Endothelial cell of umbilical vein (primary cell): ENCODE results near the gene KLF17. TPM values are rescaled to one million over a fixed set of nuclear protein-coding genes. Genes with fewer than 3 reads are reported as not detected.

ENCODE experiments used
- BruUV-seq: library from RNA; stranded (reverse); fragments of 400-500 nt; replicated peaks from 2 replicates; lab custom pipeline; 2021; lab: Mats Ljungman, UMichigan
- CTCF ChIA-PET: fragments of 300-600, 350-600 bp; sonication (Branson Sonifier 250); formaldehyde crosslinking; loops from one replicate; lab custom pipeline; 2021; ENCODE audit warnings: antibody characterized with exemption, inconsistent platforms; lab: Charles Lee
- POLR2A ChIA-PET: fragments of 300-600, 350-600 bp; sonication (Branson Sonifier 250); formaldehyde crosslinking; loops from one replicate; lab custom pipeline; 2021; ENCODE audit warnings: antibody characterized with exemption, inconsistent platforms; lab: Charles Lee
- DNase-seq: peaks from one replicate; pipeline ENCODE4 v3.0.0-alpha.2; 2011; ENCODE audit warnings: low read depth, low spot score
- FAIRE-seq: peaks from 2 replicates; lab custom pipeline; 2011; peaks lifted over from hg19 to GRCh38; lab: Jason Lieb, UNC
- H2AFZ ChIP-seq: 2 replicates; pipeline ENCODE4 v1.6.0; 2012; ENCODE audit warnings: low read depth, low read length, control low read depth, inconsistent platforms
- H3K27ac ChIP-seq: 2 replicates; pipeline ENCODE4 v1.5.1; 2011; ENCODE audit warnings: low read depth, mild to moderate bottlenecking, control low read depth, low read length, moderate library complexity; ENCODE audit not compliant: insufficient read depth
- H3K27me3 ChIP-seq, 2 experiments: 2 replicates each; pipeline versions ENCODE4 v1.6.0 to v1.6.1; 2011; ENCODE audit warnings: low read length in 2 of 2, mixed read lengths in 1 of 2; ENCODE audit not compliant: control insufficient read depth in 2 of 2, insufficient read depth in 2 of 2
- H3K36me3 ChIP-seq, 2 experiments: 2 replicates in 1 of 2; 3 replicates in 1 of 2; pipeline ENCODE4 v1.5.1; 2011; ENCODE audit warnings: low read length in 2 of 2, mild to moderate bottlenecking in 1 of 2, moderate library complexity in 1 of 2; ENCODE audit not compliant: control insufficient read depth in 2 of 2, insufficient read depth in 2 of 2; ENCODE audit errors: extremely low read depth in 1 of 2
- H3K4me1 ChIP-seq: 3 replicates; pipeline ENCODE4 v1.5.1; 2011; ENCODE audit warnings: mild to moderate bottlenecking, low read length; ENCODE audit not compliant: control insufficient read depth, insufficient read depth; ENCODE audit errors: extremely low read depth
- H3K4me2 ChIP-seq: 2 replicates; pipeline ENCODE4 v1.6.1; 2011; ENCODE audit warnings: low read length, control low read depth, mixed read lengths; ENCODE audit not compliant: insufficient read depth
- H3K4me3 ChIP-seq, 3 experiments: fragments of 200-600 bp in 1 of 3; sonication (generic), shearing (Covaris generic) in 1 of 3; replicated peaks in 1 of 3; 2 replicates each; pipeline ENCODE4 v1.5.1; 2011 to 2016; ENCODE audit warnings: control low read depth in 3 of 3, low read length in 3 of 3, mild to moderate bottlenecking in 2 of 3, inconsistent platforms in 1 of 3, low read depth in 1 of 3, moderate library complexity in 1 of 3; ENCODE audit not compliant: insufficient read depth in 1 of 3
- H3K79me2 ChIP-seq: 2 replicates; pipeline ENCODE4 v1.6.0; 2012; ENCODE audit warnings: low read length, inconsistent platforms; ENCODE audit not compliant: control insufficient read depth, insufficient read depth
- H3K9ac ChIP-seq: replicated peaks from 2 replicates; pipeline ENCODE3; 2011; ENCODE audit warnings: low read length, control low read depth; ENCODE audit not compliant: insufficient read depth; ENCODE audit errors: extremely low read depth
- H3K9me1 ChIP-seq: replicated peaks from 3 replicates; pipeline ENCODE4 v1.6.0; 2011; ENCODE audit warnings: mild to moderate bottlenecking, low read length; ENCODE audit not compliant: control insufficient read depth, insufficient read depth; ENCODE audit errors: extremely low read depth
- H3K9me3 ChIP-seq: replicated peaks from 2 replicates; pipeline ENCODE4 v1.5.1; 2012; ENCODE audit warnings: low read length, inconsistent platforms; ENCODE audit not compliant: control insufficient read depth, insufficient read depth
- H4K20me1 ChIP-seq: replicated peaks from 2 replicates; pipeline ENCODE3; 2011; ENCODE audit warnings: mild to moderate bottlenecking, low read length; ENCODE audit not compliant: control insufficient read depth, insufficient read depth; ENCODE audit errors: extremely low read depth
- EZH2 ChIP-seq: IDR thresholded peaks from 2 replicates; pipeline ENCODE4 v1.6.1; 2012; ENCODE audit warnings: borderline replicate concordance, low read depth, mild to moderate bottlenecking, moderate library complexity, low read length, inconsistent platforms; ENCODE audit not compliant: severe bottlenecking
- FOS ChIP-seq: IDR thresholded peaks from 2 replicates; pipeline ENCODE4 v1.6.1; 2011; ENCODE audit warnings: mild to moderate bottlenecking, low read length, moderate library complexity, borderline replicate concordance; ENCODE audit not compliant: insufficient read depth
- GATA2 ChIP-seq: IDR thresholded peaks from 2 replicates; pipeline ENCODE4 v1.7.0; 2011; ENCODE audit warnings: low read depth, mild to moderate bottlenecking, moderate library complexity, mixed read lengths, low read length; ENCODE audit not compliant: insufficient read length, insufficient read depth
- JUN ChIP-seq: IDR thresholded peaks from 2 replicates; pipeline ENCODE4 v1.6.1; 2011; ENCODE audit warnings: borderline replicate concordance, low read depth; ENCODE audit not compliant: insufficient read length, insufficient read depth
- MYC ChIP-seq: IDR thresholded peaks from one replicate; pipeline ENCODE4 v1.6.1; 2011; ENCODE audit warnings: mild to moderate bottlenecking, low read depth, low read length
- POLR2A ChIP-seq: IDR thresholded peaks from 2 replicates; pipeline ENCODE4 v1.6.1; 2012; ENCODE audit warnings: low read depth, mild to moderate bottlenecking, control low read depth, low read length
- POLR2AphosphoS5 ChIP-seq: IDR thresholded peaks from 2 replicates; pipeline ENCODE4 v1.6.1; 2012; ENCODE audit warnings: low read depth, mild to moderate bottlenecking, control low read depth, low read length, moderate library complexity; ENCODE audit not compliant: insufficient read depth
- dilution Hi-C: fragments of 300-500 bp; cut with MboI; formaldehyde crosslinking; loops from one replicate; pipeline ENCODE4 v1.15.0; 2019; ENCODE audit warnings: low sequenced_read_pairs; ENCODE audit not compliant: extremely low pct_ligation_motif_present
- intact Hi-C: fragments of 100-400 bp; cut with micrococcal nuclease; formaldehyde crosslinking; loops from one replicate; pipeline ENCODE4 v1.10.0; 2022
- polyA plus RNA-seq, 4 experiments: library from polyadenylated mRNA; depleted of rRNA in 3 of 4; stranded (reverse) in 3 of 4; unstranded in 1 of 4; fragments of >200 nt; gene quantifications; 2 replicates each; pipeline versions ENCODE4 v1.2.1 to v1.2.3, GENCODE V29; 2011 to 2012; ENCODE audit warnings: missing spikeins in 1 of 4
- total RNA-seq: library from RNA; stranded (reverse); gene quantifications from 2 replicates; pipeline ENCODE4 v1.2.3, GENCODE V29; 2021
- TF ChIP-seq, protein P1 (sequence below), 2 donors: IDR thresholded peaks; 1 replicate in 1 of 2; 2 replicates in 1 of 2; pipeline ENCODE4 v1.5.1; 2011; ENCODE audit warnings: low read length in 2 of 2, mild to moderate bottlenecking in 2 of 2, moderate library complexity in 2 of 2, control low read depth in 1 of 2, inconsistent platforms in 1 of 2, low read depth in 1 of 2; ENCODE audit not compliant: insufficient read depth in 1 of 2; ENCODE audit errors: extremely low read depth in 1 of 2
- TF ChIP-seq, protein P2 (sequence below): IDR thresholded peaks from 2 replicates; pipeline ENCODE4 v1.6.1; 2011; ENCODE audit not compliant: insufficient read depth, insufficient read length

Gene KLF17
- total and polyA plus RNA-seq, 2 donors (not counting 3 experiments of a cell fraction or from before 2014, with no cell fraction given) = not detected

DNA sequence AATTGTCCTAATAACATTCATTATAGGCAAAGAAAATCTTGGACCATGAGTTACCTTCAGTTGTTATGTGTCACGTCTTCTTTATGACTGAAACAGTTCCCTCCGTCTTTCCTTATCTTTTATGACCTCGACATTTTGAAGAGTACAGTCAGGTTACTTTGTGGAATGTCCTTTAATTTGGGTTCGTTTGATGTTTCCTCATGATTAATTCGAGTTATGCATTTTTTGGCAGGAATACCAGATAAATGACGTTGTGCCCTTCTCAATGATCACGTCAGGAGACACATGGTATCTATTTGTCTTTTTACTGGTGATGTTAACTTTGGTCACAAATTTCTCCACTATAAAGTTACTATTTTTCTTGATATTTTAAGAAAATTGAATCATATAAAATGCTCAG lies 17.3 kb upstream of the KLF17 start:
- no TSS peak for BruUV-seq
- FAIRE-seq = no peak
- ChIA-PET CTCF (no interaction called here), POLR2A (no interaction called here)
- no peaks in the 10 kb centered on the region for H3K36me3 ChIP-seq
- intact Hi-C loops = no loop called here
- TF ChIP-seq, protein P1, sequence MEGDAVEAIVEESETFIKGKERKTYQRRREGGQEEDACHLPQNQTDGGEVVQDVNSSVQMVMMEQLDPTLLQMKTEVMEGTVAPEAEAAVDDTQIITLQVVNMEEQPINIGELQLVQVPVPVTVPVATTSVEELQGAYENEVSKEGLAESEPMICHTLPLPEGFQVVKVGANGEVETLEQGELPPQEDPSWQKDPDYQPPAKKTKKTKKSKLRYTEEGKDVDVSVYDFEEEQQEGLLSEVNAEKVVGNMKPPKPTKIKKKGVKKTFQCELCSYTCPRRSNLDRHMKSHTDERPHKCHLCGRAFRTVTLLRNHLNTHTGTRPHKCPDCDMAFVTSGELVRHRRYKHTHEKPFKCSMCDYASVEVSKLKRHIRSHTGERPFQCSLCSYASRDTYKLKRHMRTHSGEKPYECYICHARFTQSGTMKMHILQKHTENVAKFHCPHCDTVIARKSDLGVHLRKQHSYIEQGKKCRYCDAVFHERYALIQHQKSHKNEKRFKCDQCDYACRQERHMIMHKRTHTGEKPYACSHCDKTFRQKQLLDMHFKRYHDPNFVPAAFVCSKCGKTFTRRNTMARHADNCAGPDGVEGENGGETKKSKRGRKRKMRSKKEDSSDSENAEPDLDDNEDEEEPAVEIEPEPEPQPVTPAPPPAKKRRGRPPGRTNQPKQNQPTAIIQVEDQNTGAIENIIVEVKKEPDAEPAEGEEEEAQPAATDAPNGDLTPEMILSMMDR (IDR thresholded peaks at IDR 0.05; ENCODE audit: extremely low read depth in 1 of 2, insufficient read depth in 1 of 2, low read depth in 1 of 2, low read length in 2 of 2) = no peak
- TF ChIP-seq JUN = no peak
- TF ChIP-seq, protein P2, sequence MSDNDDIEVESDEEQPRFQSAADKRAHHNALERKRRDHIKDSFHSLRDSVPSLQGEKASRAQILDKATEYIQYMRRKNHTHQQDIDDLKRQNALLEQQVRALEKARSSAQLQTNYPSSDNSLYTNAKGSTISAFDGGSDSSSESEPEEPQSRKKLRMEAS = no peak
- TF ChIP-seq EZH2 = no peak
- TF ChIP-seq POLR2AphosphoS5 = no peak
- no peak for TF ChIP-seq MYC
- no peak for TF ChIP-seq FOS
- no peak for TF ChIP-seq POLR2A
- no peak for TF ChIP-seq GATA2
- no peaks in the 10 kb centered on the region for H3K79me2 ChIP-seq
- H3K27me3 ChIP-seq = peaks cover 0 to 4% of the 10 kb centered on the region in 2 experiments
- H3K27ac ChIP-seq = no peak overlapping the region
- H3K9ac ChIP-seq = no peak overlapping the region
- DNase-seq = no peak
- H3K9me3 ChIP-seq = no peaks in the 10 kb centered on the region
- dilution Hi-C loops = no loop called here
- no peaks in the 10 kb centered on the region for H3K9me1 ChIP-seq
- no peak overlapping the region for H2AFZ ChIP-seq
- no peaks in the 10 kb centered on the region for H4K20me1 ChIP-seq
- H3K4me1 ChIP-seq = no peaks in the 10 kb centered on the region
- H3K4me2 ChIP-seq = no peak overlapping the region
- no peak overlapping the region for H3K4me3 ChIP-seq
